H9 (cell line): Measurements from ENCODE around the gene REC114. TPM values are rescaled to one million over a fixed set of nuclear protein-coding genes. Genes with fewer than 3 reads are reported as not detected.

ENCODE experiments used
- DNase-seq: peaks from one replicate; pipeline ENCODE4 v3.0.0-alpha.2; 2017
- H2AFZ ChIP-seq: one replicate; pipeline ENCODE4 v1.6.1; 2013; ENCODE audit warnings: mild to moderate bottlenecking, low read length, control low read depth, moderate library complexity
- H2AK5ac ChIP-seq: 2 replicates; pipeline ENCODE4 v1.6.1; 2013; ENCODE audit warnings: low read length, control low read depth, mixed read lengths; ENCODE audit not compliant: insufficient read length
- H2BK120ac ChIP-seq: one replicate; pipeline ENCODE4 v1.6.1; 2013; ENCODE audit warnings: low read depth, mild to moderate bottlenecking, low read length, control low read depth, inconsistent platforms; ENCODE audit not compliant: poor library complexity, severe bottlenecking
- H2BK12ac ChIP-seq: 2 replicates; pipeline ENCODE4 v1.6.1; 2013; ENCODE audit warnings: low read length, control low read depth, mixed read lengths, low read depth; ENCODE audit not compliant: insufficient read length
- H2BK15ac ChIP-seq: 2 replicates; pipeline ENCODE4 v1.6.1; 2013; ENCODE audit warnings: low read depth, low read length, control low read depth
- H2BK20ac ChIP-seq: one replicate; pipeline ENCODE4 v1.6.1; 2013; ENCODE audit warnings: low read depth, mild to moderate bottlenecking, low read length, control low read depth, inconsistent platforms; ENCODE audit not compliant: poor library complexity, severe bottlenecking
- H2BK5ac ChIP-seq: 2 replicates; pipeline ENCODE4 v1.6.1; 2013; ENCODE audit warnings: low read length, control low read depth, mixed read lengths; ENCODE audit not compliant: insufficient read length
- H3K14ac ChIP-seq: 2 replicates; pipeline ENCODE4 v1.6.1; 2013; ENCODE audit warnings: low read length, control low read depth; ENCODE audit not compliant: insufficient read depth
- H3K18ac ChIP-seq: 2 replicates; pipeline ENCODE4 v1.6.1; 2013; ENCODE audit warnings: low read depth, mild to moderate bottlenecking, mixed read lengths, low read length, control low read depth; ENCODE audit not compliant: insufficient read length
- H3K23ac ChIP-seq: 2 replicates; pipeline ENCODE4 v1.6.1; 2013; ENCODE audit warnings: low read length, control low read depth, mixed read lengths, low read depth; ENCODE audit not compliant: insufficient read length
- H3K23me2 ChIP-seq: 2 replicates; pipeline ENCODE4 v1.6.1; 2013; ENCODE audit warnings: low read depth, mild to moderate bottlenecking, mixed read lengths, low read length, control low read depth; ENCODE audit not compliant: insufficient read length, poor library complexity, severe bottlenecking
- H3K27ac ChIP-seq: 2 replicates; pipeline ENCODE4 v1.5.1; 2013; ENCODE audit warnings: low read length, control low read depth, mixed read lengths, low read depth; ENCODE audit not compliant: insufficient read length
- H3K27me3 ChIP-seq: 2 replicates; pipeline ENCODE4 v1.6.1; 2013; ENCODE audit warnings: low read length, control low read depth, inconsistent platforms; ENCODE audit not compliant: insufficient read depth
- H3K4ac ChIP-seq: 2 replicates; pipeline ENCODE4 v1.6.1; 2013; ENCODE audit warnings: low read depth, mild to moderate bottlenecking, control low read depth, inconsistent platforms, low read length, moderate library complexity
- H3K4me1 ChIP-seq: 2 replicates; pipeline ENCODE4 v1.6.1; 2013; ENCODE audit warnings: low read length, control low read depth, inconsistent platforms; ENCODE audit not compliant: insufficient read depth
- H3K4me2 ChIP-seq: 2 replicates; pipeline ENCODE4 v1.6.1; 2013; ENCODE audit warnings: low read length, control low read depth, mixed read lengths; ENCODE audit not compliant: insufficient read length, insufficient read depth
- H3K56ac ChIP-seq: 2 replicates; pipeline ENCODE4 v1.6.1; 2013; ENCODE audit warnings: low read depth, mild to moderate bottlenecking, mixed read lengths, low read length, control low read depth; ENCODE audit not compliant: insufficient read length
- H3K79me1 ChIP-seq: 2 replicates; pipeline ENCODE4 v1.6.1; 2013; ENCODE audit warnings: low read depth, mild to moderate bottlenecking, moderate library complexity, low read length, control low read depth, inconsistent platforms; ENCODE audit not compliant: insufficient read depth, poor library complexity, severe bottlenecking
- H3K79me2 ChIP-seq: 2 replicates; pipeline ENCODE4 v1.6.1; 2013; ENCODE audit warnings: low read length, control low read depth, inconsistent platforms; ENCODE audit not compliant: insufficient read depth
- H3K9ac ChIP-seq: 2 replicates; pipeline ENCODE4 v1.6.1; 2013; ENCODE audit warnings: low read length, control low read depth, mixed read lengths; ENCODE audit not compliant: insufficient read length; ENCODE audit errors: extremely low read depth
- H3K9me3 ChIP-seq: one replicate; pipeline ENCODE4 v1.6.1; 2013; ENCODE audit warnings: low read depth, low read length, inconsistent platforms; ENCODE audit not compliant: control insufficient read depth
- H3T11ph ChIP-seq: one replicate; pipeline ENCODE4 v1.6.1; 2013; ENCODE audit warnings: mild to moderate bottlenecking, low read length, control low read depth, inconsistent platforms
- H4K20me1 ChIP-seq: one replicate; pipeline ENCODE4 v1.6.1; 2013; ENCODE audit not compliant: control insufficient read depth, insufficient read length, insufficient read depth
- H4K5ac ChIP-seq: 2 replicates; pipeline ENCODE4 v1.6.1; 2013; ENCODE audit warnings: low read depth, mild to moderate bottlenecking, mixed read lengths, low read length, control low read depth; ENCODE audit not compliant: insufficient read length
- H4K8ac ChIP-seq: replicated peaks from 2 replicates; pipeline ENCODE4 v1.6.1; 2013; ENCODE audit warnings: low read length, control low read depth, mixed read lengths, low read depth; ENCODE audit not compliant: insufficient read length
- H4K91ac ChIP-seq: 2 replicates; pipeline ENCODE4 v1.6.1; 2013; ENCODE audit warnings: low read depth, mild to moderate bottlenecking, moderate library complexity, mixed read lengths, low read length, control low read depth; ENCODE audit not compliant: insufficient read length
- H3K27ac Mint-ChIP-seq, 3 experiments: 2 replicates in 2 of 3; 3 replicates in 1 of 3; pipeline ENCODE4 v1.8.0; 2020 to 2021; ENCODE audit warnings: mixed read lengths in 3 of 3, mild to moderate bottlenecking in 1 of 3, moderate library complexity in 1 of 3
- H3K27me3 Mint-ChIP-seq: 2 replicates; pipeline ENCODE4 v1.8.0; 2021; ENCODE audit warnings: low read depth, mild to moderate bottlenecking, moderate library complexity, mixed read lengths
- H3K36me3 Mint-ChIP-seq, 3 experiments: 2 replicates in 2 of 3; 3 replicates in 1 of 3; pipeline ENCODE4 v1.8.0; 2020 to 2021; ENCODE audit warnings: low read depth in 3 of 3, mixed read lengths in 3 of 3; ENCODE audit not compliant: insufficient read depth in 1 of 3
- H3K4me1 Mint-ChIP-seq, 2 experiments: 2 replicates each; pipeline ENCODE4 v1.8.0; 2020; ENCODE audit warnings: mixed read lengths in 2 of 2
- H3K4me3 Mint-ChIP-seq, 2 experiments: 2 replicates in 1 of 2; 3 replicates in 1 of 2; pipeline ENCODE4 v1.8.0; 2020 to 2021; ENCODE audit warnings: mild to moderate bottlenecking in 2 of 2, mixed read lengths in 2 of 2, moderate library complexity in 1 of 2
- H3K9me3 Mint-ChIP-seq, 2 experiments: 2 replicates in 1 of 2; 3 replicates in 1 of 2; pipeline ENCODE4 v1.8.0; 2020; ENCODE audit warnings: mild to moderate bottlenecking in 2 of 2, mixed read lengths in 2 of 2, moderate library complexity in 1 of 2
- total RNA-seq: library from RNA; stranded (reverse); gene quantifications from 2 replicates; pipeline ENCODE4 v1.2.1, GENCODE V29; 2021
- TF ChIP-seq, protein P1 (sequence below): fragments of 200-600 bp; sonication (generic); conservative IDR thresholded peaks from 3 replicates; pipeline ENCODE4 v1.8.0; 2021; ENCODE audit warnings: antibody characterized with exemption, mild to moderate bottlenecking

Gene REC114
- total RNA-seq, 1 experiment from 2014 or later = not detected

DNA sequence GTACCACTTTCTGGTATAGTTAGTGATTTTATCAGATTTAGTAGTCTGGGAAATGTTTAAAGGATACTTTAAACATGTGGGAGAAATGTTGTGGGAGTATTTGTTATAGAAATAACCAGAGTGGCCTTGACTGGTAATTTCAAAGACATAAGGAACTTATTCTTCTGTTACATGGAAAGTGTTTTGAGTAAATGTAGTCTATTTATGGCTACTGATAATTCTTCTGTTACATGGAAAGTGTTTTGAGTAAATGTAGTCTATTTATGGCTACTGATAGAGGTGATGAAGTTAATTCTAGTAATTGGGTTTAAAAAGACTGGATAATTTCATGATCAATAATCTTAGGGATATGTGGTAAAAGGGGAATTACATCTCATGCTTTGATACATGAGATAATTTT lies 17.7 kb downstream of the REC114 start:
- Histone ChIP-seq H2AFZ (no peak overlapping the region), H3K9me3 (no peaks in the 10 kb centered on the region), H3K27ac (no peak overlapping the region), H3K79me2 (no peaks in the 10 kb centered on the region), H3K4me2 (no peak overlapping the region), H3K56ac (no peak overlapping the region), H3K79me1 (no peaks in the 10 kb centered on the region), H2BK15ac (no peak overlapping the region), H3K4me1 (no peaks in the 10 kb centered on the region; the same call in 1 of the 2 replicates), H2BK5ac (no peak overlapping the region), H3K4ac (no peak overlapping the region), H3K23me2 (no peaks in the 10 kb centered on the region), H4K5ac (no peak overlapping the region), H3K14ac (no peak overlapping the region), H4K20me1 (no peaks in the 10 kb centered on the region), H2BK20ac (no peak overlapping the region), H3T11ph (no peak overlapping the region), H2BK120ac (no peak overlapping the region), H3K9ac (no peak overlapping the region), H3K23ac (no peak overlapping the region), H4K91ac (no peak overlapping the region), H4K8ac (no peak overlapping the region), H3K18ac (no peak overlapping the region), H3K27me3 (no peaks in the 10 kb centered on the region), H2AK5ac (no peak overlapping the region), H2BK12ac (no peak overlapping the region)
- TF ChIP-seq, protein P1, sequence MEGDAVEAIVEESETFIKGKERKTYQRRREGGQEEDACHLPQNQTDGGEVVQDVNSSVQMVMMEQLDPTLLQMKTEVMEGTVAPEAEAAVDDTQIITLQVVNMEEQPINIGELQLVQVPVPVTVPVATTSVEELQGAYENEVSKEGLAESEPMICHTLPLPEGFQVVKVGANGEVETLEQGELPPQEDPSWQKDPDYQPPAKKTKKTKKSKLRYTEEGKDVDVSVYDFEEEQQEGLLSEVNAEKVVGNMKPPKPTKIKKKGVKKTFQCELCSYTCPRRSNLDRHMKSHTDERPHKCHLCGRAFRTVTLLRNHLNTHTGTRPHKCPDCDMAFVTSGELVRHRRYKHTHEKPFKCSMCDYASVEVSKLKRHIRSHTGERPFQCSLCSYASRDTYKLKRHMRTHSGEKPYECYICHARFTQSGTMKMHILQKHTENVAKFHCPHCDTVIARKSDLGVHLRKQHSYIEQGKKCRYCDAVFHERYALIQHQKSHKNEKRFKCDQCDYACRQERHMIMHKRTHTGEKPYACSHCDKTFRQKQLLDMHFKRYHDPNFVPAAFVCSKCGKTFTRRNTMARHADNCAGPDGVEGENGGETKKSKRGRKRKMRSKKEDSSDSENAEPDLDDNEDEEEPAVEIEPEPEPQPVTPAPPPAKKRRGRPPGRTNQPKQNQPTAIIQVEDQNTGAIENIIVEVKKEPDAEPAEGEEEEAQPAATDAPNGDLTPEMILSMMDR = no peak
- no peaks in the 10 kb centered on the region for H3K27me3 Mint-ChIP-seq
- no peak overlapping the region for H3K4me3 Mint-ChIP-seq
- no peaks in the 10 kb centered on the region; a peak in 1 of 5 replicates for H3K9me3 Mint-ChIP-seq
- no peak overlapping the region for H3K27ac Mint-ChIP-seq
- no peaks in the 10 kb centered on the region for H3K36me3 Mint-ChIP-seq
- no peak for DNase-seq
- peaks cover 7 to 11% of the 10 kb centered on the region in 2 experiments for H3K4me1 Mint-ChIP-seq
